ENCODE measurements around the gene SPAG17. TPM values are rescaled to one million over a fixed set of nuclear protein-coding genes. Genes with fewer than 3 reads are reported as not detected.

The SPAG17 gene
- total RNA-seq, 4 donors from 2014 or later, result not detected

GRCh38 chr1:118217141-118217838 lies 32.3 kb upstream of the SPAG17 start:
- ATAC-seq (no peak), DNase-seq (no peak)
- no peak for TF ChIP-seq CTCF (IDR thresholded peaks at IDR 0.05 in 4 of 5, conservative IDR thresholded peaks at IDR 0.05 in 1 of 5)
- TF ChIP-seq POLR2A (IDR thresholded peaks at IDR 0.05), result no peak
- no peak overlapping the region for H3K4me3 ChIP-seq
- H3K36me3 ChIP-seq, result no peaks in the 10 kb centered on the region
- H3K4me1 ChIP-seq, result peaks cover 0 to 1% of the 10 kb centered on the region in 2 donors
- in situ Hi-C loops (cut with MboI; ENCODE audit: low sequenced_read_pairs in 4 of 4), result no loop called here
- H3K27me3 ChIP-seq, result no peaks in the 10 kb centered on the region
- intact Hi-C loops (cut with DNase I; ENCODE audit: low total_unique reads), result no loop called here
- no peaks in the 10 kb centered on the region for H3K9me3 ChIP-seq
- H3K27ac ChIP-seq, result no peak overlapping the region

- no peak overlapping the region for H3K27ac ChIP-seq
- no peaks in the 10 kb centered on the region for H3K4me1 ChIP-seq
- DNase-seq (no peak), ATAC-seq (no peak)
- intact Hi-C loops (cut with DNase I; ENCODE audit: low total_unique reads), result no loop called here
- H3K27me3 ChIP-seq, result no peaks in the 10 kb centered on the region
- no peak overlapping the region for H3K4me3 ChIP-seq
- no peaks in the 10 kb centered on the region for H3K36me3 ChIP-seq
- in situ Hi-C loops (cut with MboI; ENCODE audit: low sequenced_read_pairs in 4 of 4), result no loop called here
- TF ChIP-seq CTCF (IDR thresholded peaks at IDR 0.05 in 4 of 5, conservative IDR thresholded peaks at IDR 0.05 in 1 of 5) (no peak), POLR2A (IDR thresholded peaks at IDR 0.05) (no peak)
- no peaks in the 10 kb centered on the region for H3K9me3 ChIP-seq
Measured at GRCh38 chr1:118214866-118215265, 29.8 kb upstream of the SPAG17 start.

DNA sequence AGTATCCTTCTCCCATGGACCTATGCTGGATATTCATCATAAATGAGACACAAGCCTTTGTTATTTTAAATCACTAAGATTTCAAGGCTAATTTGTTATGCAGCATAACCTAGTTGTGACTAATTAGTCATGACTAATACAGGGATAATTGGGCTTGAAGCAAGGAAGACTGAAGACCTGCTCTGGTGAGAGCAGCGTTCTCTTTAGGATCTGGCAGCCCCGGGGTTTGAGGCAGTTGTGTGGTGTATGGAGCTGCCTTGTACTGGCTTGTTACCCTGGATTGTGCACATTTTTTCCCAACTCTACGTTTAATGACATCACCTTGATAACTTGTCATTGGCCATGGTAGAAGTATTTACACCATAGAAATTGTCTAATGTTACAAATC lies 25.7 kb upstream of the SPAG17 start:
- Histone ChIP-seq H3K4me1 (no peaks in the 10 kb centered on the region), H3K27ac (no peak overlapping the region), H3K27me3 (no peaks in the 10 kb centered on the region), H3K36me3 (no peaks in the 10 kb centered on the region), H3K4me3 (no peak overlapping the region), H3K9me3 (no peaks in the 10 kb centered on the region)
- TF ChIP-seq CTCF (IDR thresholded peaks at IDR 0.05 in 4 of 5, conservative IDR thresholded peaks at IDR 0.05 in 1 of 5), result no peak
- TF ChIP-seq POLR2A (IDR thresholded peaks at IDR 0.05), result no peak
- in situ Hi-C loops (cut with MboI; ENCODE audit: low sequenced_read_pairs in 4 of 4), result no loop called here
- no peak for DNase-seq
- ATAC-seq, result no peak
- intact Hi-C loops (cut with DNase I; ENCODE audit: low total_unique reads), result no loop called here

DNA sequence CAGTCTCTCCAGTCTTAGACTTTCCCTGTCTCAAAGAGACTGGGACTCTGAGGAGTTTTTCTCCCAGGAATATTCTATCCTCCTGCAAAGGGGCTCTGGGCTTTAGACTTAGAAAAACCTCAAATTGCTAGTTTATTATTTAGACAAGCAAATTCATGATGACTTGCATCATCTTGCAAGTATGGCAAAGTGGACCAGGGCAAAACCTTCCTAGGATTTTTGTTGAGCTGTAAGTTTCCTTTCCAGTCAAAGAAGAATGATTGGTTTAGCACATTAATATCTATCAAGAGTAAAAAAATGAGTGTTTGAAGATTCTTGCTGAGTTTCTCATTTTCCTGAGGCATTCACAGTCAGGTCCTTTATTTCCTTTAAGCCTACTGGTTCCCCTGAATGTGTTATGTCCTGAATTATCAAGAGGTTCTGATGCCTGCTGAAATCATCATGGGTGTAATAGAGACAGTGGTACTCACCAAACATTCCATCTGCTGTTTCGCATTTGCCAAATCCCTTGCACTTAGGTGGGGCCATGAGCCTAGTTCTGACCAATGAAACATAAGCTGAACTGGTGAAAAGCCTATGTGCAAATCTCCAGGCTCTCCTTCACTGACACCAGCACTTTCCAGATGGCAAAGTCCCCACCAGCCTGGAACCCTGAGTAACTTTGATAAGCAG lies 25.2 kb upstream of the SPAG17 start:
- H3K27me3 ChIP-seq, result no peaks in the 10 kb centered on the region
- H3K27ac ChIP-seq, result no peak overlapping the region
- H3K9me3 ChIP-seq, result no peaks in the 10 kb centered on the region
- H3K36me3 ChIP-seq, result no peaks in the 10 kb centered on the region
- ATAC-seq (no peak), DNase-seq (no peak)
- peaks cover 0 to 2% of the 10 kb centered on the region in 2 donors for H3K4me1 ChIP-seq
- in situ Hi-C loops (cut with MboI; ENCODE audit: low sequenced_read_pairs in 4 of 4), result no loop called here
- TF ChIP-seq CTCF (IDR thresholded peaks at IDR 0.05 in 4 of 5, conservative IDR thresholded peaks at IDR 0.05 in 1 of 5) (no peak), POLR2A (IDR thresholded peaks at IDR 0.05) (no peak)
- intact Hi-C loops (cut with DNase I; ENCODE audit: low total_unique reads), result no loop called here
- H3K4me3 ChIP-seq, result no peak overlapping the region

All from gastrocnemius medialis (tissue), 4 donors.